ENCODE results near the gene BCAR3. TPM values are rescaled to one million over a fixed set of nuclear protein-coding genes. Genes with fewer than 3 reads are reported as not detected.

BCAR3 gene
- total RNA-seq, 1 donor from 2014 or later, result 11.7 TPM

GRCh38 chr1:93687542-93687941, 5.9 kb upstream of the BCAR3 start:
- Histone ChIP-seq H3K4me2 (no peak overlapping the region), H3K9me3 (ENCODE audit: low read depth) (no peaks in the 10 kb centered on the region), H2AFZ (replicated peaks) (no peak overlapping the region), H3K27me3 (peaks cover 22% of the 10 kb centered on the region), H3K9ac (no peak overlapping the region), H3K4me1 (peaks cover 15% of the 10 kb centered on the region), H3K4me3 (no peak overlapping the region), H3K79me2 (ENCODE audit: low read depth) (no peaks in the 10 kb centered on the region), H3F3A (ENCODE audit: low read depth) (peaks cover 11% of the 10 kb centered on the region), H3K36me3 (no peaks in the 10 kb centered on the region), H3K27ac (no peak overlapping the region), H4K20me1 (ENCODE audit: low read depth) (no peaks in the 10 kb centered on the region)
- Mint-ChIP-seq H3K27ac (no peak overlapping the region), H3K4me1 (peaks cover 38% of the 10 kb centered on the region), H3K9me3 (no peaks in the 10 kb centered on the region), H3K4me3 (no peak overlapping the region), H3K27me3 (ENCODE audit: insufficient read depth, low read depth) (peaks cover 12% of the 10 kb centered on the region), H3K36me3 (no peaks in the 10 kb centered on the region)
- peak; percentile 59 for DNase-seq (ENCODE audit: low spot score)
- no peak for TF ChIP-seq CTCF (IDR thresholded peaks at IDR 0.05)
- TF ChIP-seq EZH2phosphoT487 (IDR thresholded peaks at IDR 0.05), result no peak

- no peaks in the 10 kb centered on the region for H3K9me3 Mint-ChIP-seq
- no peak overlapping the region for H3K4me3 Mint-ChIP-seq
- Histone ChIP-seq H3F3A (ENCODE audit: low read depth) (peaks cover 19% of the 10 kb centered on the region), H3K4me1 (peaks cover 17% of the 10 kb centered on the region), H3K4me3 (no peak overlapping the region), H3K79me2 (ENCODE audit: low read depth) (no peaks in the 10 kb centered on the region), H3K36me3 (no peaks in the 10 kb centered on the region), H3K9ac (no peak overlapping the region), H3K9me3 (ENCODE audit: low read depth) (no peaks in the 10 kb centered on the region), H4K20me1 (ENCODE audit: low read depth) (no peaks in the 10 kb centered on the region), H3K4me2 (no peak overlapping the region), H3K27ac (no peak overlapping the region), H2AFZ (replicated peaks) (no peak overlapping the region), H3K27me3 (peaks cover 30% of the 10 kb centered on the region)
- H3K27ac Mint-ChIP-seq, result no peak overlapping the region
- DNase-seq (ENCODE audit: low spot score), result no peak
- peaks cover 17% of the 10 kb centered on the region for H3K27me3 Mint-ChIP-seq (ENCODE audit: insufficient read depth, low read depth)
- H3K4me1 Mint-ChIP-seq, result peaks cover 34% of the 10 kb centered on the region
- no peaks in the 10 kb centered on the region for H3K36me3 Mint-ChIP-seq
- TF ChIP-seq CTCF (IDR thresholded peaks at IDR 0.05) (no peak), EZH2 (IDR thresholded peaks at IDR 0.05) (no peak), EZH2phosphoT487 (IDR thresholded peaks at IDR 0.05) (no peak)
Observed at GRCh38 chr1:93686504-93687250, 5.0 kb upstream of the BCAR3 start.

- H3K27me3 ChIP-seq, result peaks cover 30% of the 10 kb centered on the region
- no peak overlapping the region for H3K4me3 ChIP-seq
- no peak overlapping the region for H2AFZ ChIP-seq (replicated peaks)
- H3K36me3 ChIP-seq, result no peaks in the 10 kb centered on the region
- no peaks in the 10 kb centered on the region for H4K20me1 ChIP-seq (ENCODE audit: low read depth)
- no peaks in the 10 kb centered on the region for H3K79me2 ChIP-seq (ENCODE audit: low read depth)
- H3K9ac ChIP-seq, result no peak overlapping the region
- H3K4me1 Mint-ChIP-seq, result peaks cover 26% of the 10 kb centered on the region
- H3K27ac Mint-ChIP-seq, result no peak overlapping the region
- H3K9me3 ChIP-seq (ENCODE audit: low read depth), result no peaks in the 10 kb centered on the region
- peaks cover 10% of the 10 kb centered on the region for H3K4me1 ChIP-seq
- H3K4me3 Mint-ChIP-seq, result no peak overlapping the region
- no peaks in the 10 kb centered on the region for H3K36me3 Mint-ChIP-seq
- no peak overlapping the region for H3K27ac ChIP-seq
- no peak for DNase-seq (ENCODE audit: low spot score)
- TF ChIP-seq CTCF (IDR thresholded peaks at IDR 0.05) (no peak), EZH2 (IDR thresholded peaks at IDR 0.05) (no peak), EZH2phosphoT487 (IDR thresholded peaks at IDR 0.05) (no peak)
- H3K4me2 ChIP-seq, result no peak overlapping the region
- H3F3A ChIP-seq (ENCODE audit: low read depth), result peaks cover 20% of the 10 kb centered on the region
- peaks cover 17% of the 10 kb centered on the region for H3K27me3 Mint-ChIP-seq (ENCODE audit: insufficient read depth, low read depth)
- no peaks in the 10 kb centered on the region for H3K9me3 Mint-ChIP-seq
Observed at GRCh38 chr1:93685918-93686317, 4.3 kb upstream of the BCAR3 start.
